ENCODE measurements around the gene AK8.

Gene AK8

DNA sequence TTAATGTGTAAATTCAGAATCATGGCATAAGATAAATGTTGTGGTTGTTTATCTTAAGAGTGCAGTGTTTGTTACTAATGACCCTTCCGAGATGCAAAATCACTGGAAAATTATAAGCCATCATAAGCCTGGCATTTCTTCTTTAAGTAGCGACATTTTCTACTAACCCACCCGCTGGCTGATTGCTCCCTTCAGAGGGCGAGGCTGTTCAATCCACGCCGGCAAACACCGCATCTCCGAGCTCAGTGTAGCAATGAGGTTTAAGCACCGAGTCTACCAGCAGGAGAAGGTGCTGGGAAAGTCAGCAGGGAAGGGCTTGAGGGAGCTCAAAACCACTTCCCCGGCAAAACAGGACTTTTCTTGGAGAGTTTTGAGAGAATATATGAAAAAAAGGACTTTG lies 52.7 kb downstream of the AK8 start:
- DNase-seq (ENCODE audit: low read depth in 2 of 2): no peak

DNA sequence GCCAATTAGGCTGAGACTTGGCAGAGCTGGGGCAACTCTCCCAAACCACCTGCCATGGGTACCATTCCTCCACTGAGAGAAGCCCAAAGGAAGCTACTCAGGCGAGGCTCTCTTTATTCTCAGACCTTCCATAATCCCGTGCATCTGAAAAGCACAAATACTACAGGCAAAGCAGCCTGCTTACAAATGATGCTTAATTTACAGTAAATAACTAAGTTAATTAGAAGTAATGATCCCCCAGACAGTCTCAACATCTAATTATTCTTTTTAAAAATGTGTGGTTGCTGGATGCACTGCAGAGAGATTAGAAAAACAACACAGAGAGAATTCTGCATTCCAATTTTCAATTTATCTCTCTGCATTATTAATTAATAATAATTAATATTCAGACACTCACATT lies 53.1 kb downstream of the AK8 start:
- no peak for DNase-seq (ENCODE audit: low read depth in 2 of 2)

DNA sequence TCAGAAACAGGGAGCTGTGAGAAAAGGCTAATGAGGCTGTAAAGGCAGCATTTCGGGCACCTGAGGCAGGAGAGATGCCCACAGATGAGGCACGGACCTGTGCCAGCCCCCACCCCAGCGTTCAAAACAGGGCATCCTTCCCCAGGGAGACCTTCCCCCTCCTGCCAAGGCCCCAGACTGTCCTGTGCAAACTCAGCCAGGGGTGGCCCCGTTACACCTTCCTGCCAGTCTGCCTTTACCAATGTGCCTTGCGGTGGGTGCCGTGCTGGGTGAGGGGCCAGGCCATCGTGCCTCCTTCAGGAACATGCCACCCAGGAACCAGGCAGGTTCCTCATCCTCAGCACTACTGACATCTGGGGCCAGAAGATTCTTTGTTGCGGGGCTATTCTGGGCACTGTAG lies 53.9 kb downstream of the AK8 start:
- DNase-seq (ENCODE audit: low read depth in 2 of 2): no peak

GRCh38 chr9:132823370-132824145 lies 54.5 kb downstream of the AK8 start:
- no peak for DNase-seq (ENCODE audit: low read depth in 2 of 2)

GRCh38 chr9:132820169-132820944 lies 57.7 kb downstream of the AK8 start:
- no peak for DNase-seq (ENCODE audit: low read depth in 2 of 2)

GRCh38 chr9:132818588-132818987 lies 59.5 kb downstream of the AK8 start:
- DNase-seq (ENCODE audit: low read depth in 2 of 2): no peak

DNA sequence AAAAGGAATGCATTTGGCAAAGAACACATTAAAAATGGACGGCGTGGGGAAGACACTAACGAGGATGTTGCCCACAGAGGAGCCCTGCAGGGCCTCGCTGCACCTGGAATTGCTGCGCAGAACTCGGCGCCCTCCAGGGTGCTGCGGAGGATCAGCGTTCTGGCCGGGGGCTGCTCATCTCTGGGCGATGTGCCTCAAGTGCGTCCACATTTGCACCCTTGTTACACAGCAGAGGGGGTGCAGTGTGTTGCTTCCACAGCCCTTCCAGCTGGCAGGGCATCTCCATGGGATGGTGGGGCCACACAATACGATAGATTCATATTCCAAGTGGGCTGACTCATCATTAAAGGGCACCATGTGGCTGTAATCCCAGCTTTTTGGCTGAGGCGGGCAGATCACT lies 63.1 kb downstream of the AK8 start:
- DNase-seq (ENCODE audit: low read depth in 2 of 2): no peak

DNA sequence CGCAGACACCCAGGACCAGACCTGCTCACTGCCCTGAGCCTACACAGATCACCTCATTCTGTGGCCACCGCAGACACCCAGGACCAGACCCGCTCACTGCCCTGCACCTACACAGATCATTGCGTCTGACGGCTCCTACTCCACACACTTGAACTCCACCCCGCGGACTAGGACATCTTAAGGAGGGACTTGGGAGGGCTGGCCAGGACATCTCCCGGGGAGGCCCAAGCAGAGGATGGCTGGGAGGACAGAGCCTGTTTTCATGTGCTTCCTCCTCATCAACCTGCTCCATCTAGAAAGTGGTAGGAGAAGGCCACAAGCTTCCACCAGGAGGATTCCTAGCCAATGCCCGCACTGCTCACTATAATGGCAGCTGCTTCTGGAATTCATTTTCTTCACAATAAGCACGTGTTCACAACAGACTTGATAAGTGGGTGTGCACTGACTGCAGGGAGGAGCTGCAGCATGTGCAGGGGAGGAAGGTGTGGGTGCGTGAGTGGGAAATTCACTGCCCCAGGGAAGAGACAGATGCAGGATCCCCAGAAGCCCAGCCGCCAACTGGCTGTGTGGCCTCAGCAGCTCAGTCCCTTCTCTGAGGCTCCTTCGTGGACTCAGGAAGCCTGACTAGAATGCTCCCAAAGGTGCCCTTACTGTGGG lies 64.8 kb downstream of the AK8 start:
- DNase-seq (ENCODE audit: low read depth in 2 of 2): no peak

GRCh38 chr9:132811985-132812384 lies 66.1 kb downstream of the AK8 start:
- DNase-seq (ENCODE audit: low read depth in 2 of 2): no peak

DNA sequence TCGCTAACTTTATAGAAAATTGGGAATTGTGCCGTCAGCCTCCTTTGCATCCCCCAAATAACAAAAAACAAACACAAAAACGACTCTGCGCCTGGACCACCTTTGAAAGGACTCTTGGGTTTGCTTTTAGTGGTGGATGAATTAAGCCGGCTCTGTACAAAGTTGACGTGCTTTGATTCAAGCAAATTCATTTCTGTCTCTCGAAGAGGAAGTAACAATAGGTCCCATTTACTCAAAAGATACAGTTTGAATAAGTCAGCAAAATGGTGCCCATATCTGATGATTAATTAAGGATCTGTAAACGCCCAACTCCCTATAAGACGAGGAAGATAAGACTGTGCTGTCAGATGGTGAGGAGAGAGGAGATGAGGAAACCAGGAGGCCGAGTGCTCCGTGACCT lies 67.8 kb downstream of the AK8 start:
- DNase-seq (ENCODE audit: low read depth in 2 of 2): no peak

- no peak for DNase-seq (ENCODE audit: low read depth in 2 of 2)
Observed at GRCh38 chr9:132809677-132810271, 68.3 kb downstream of the AK8 start.

DNA sequence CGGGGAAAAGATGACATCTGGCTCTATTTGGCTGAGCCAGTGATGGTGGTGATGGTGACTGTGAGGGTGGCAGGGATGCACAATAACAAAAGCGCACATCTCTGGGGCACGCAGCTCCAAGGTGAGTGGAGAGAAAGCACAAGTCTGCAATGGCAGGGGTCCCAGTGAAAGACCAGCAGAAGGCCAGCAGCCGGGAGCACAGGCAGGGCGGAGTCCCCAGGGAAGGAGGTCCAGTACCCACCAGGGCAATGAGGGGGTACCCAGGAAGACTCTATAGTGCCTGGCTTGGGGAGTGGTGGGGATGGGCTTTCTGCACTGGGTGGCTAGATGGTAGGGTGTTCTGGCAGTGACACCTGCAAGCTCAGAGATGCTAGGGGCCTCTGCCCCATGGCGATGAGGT lies 69.4 kb downstream of the AK8 start:
- DNase-seq (ENCODE audit: low read depth in 2 of 2): no peak

GRCh38 chr9:132806723-132807421 lies 71.2 kb downstream of the AK8 start:
- DNase-seq (ENCODE audit: low read depth in 2 of 2): no peak

DNA sequence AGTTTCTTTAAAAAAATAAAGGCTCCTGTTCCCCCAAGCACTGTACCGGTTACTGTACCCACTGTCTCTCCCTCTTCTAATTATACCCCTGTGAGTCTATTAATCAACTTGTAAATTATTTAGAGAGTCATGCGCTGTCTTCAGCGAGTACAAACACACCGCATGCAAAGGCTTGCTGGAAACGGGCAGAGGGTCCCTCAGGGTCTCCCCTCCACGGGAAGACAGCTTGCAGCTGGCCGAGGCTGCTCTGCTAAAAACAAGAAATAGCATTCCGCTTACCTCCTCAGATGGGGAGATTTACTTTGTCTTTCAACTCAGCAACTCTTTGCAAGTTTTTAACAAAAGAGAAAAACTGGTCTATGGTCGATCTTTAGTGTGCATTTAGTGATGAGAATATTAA lies 71.8 kb downstream of the AK8 start:
- DNase-seq (ENCODE audit: low read depth in 2 of 2): no peak

DNA sequence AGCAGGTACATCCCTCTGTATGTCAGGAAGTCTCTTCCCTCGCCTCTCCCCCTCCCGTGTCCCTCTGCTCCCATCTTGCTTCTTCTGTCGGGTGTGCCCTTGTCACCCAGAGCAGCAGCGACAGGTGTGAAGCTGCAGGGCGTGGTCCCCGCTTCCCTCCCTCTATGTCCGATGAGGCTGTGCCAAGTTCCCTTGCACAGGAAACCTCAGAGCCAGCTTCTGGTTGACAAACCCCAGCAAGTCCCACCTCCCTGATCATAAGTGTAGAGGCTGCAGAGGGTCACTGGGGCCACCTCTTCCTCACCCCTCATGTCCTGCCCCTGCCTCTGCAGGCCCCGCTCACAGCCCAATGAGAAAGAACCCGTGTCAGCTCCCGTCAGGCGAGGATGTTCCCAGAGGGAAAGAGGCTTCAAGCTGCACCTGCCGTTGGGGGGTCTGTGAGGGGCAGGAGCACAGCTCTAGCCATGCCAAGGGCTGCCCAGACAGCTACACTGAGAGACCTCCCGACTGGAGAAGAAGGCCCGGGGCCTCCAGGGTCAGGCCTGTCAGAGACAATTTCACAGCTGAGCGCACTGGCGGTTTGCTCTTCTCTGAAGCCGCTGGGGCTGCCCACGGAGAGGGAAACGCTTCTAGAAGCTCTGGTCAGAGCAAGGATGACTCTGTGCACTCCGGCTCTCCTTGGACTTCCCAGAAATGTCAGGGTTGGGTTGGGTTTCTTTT lies 73.3 kb downstream of the AK8 start:
- DNase-seq (ENCODE audit: low read depth in 2 of 2): no peak

DNA sequence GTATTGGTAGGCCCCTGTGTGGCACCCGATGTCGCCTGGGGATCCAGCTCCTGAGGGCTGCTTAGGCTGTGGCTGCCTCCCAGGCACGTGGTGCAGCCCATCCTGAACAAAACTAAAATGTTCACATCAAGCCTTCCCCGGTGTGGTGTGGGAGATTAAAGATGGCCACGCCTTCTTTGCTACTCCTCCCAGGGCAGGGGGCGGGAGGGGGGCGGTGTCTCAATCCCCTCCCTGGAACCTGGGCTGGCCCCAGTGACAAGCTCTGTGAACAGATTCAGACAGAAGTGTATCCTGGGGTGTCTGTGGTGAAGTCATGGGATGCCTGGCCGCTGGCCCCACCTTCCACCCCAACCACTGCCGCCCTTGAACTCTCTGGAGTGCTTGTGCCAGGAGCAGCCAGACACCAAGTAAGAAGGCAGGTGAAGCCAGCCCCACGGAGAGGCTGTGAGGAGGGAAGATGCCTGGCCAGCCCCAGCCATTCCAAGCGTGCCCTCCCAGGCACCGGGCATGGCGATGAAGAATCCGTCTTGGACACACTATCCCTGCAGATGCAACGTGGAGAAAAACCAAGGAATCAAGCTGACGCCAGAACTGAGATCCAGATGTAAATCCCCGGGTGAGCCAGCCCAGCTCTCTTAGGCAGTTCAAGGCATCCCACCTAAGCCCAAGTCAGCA lies 75.8 kb downstream of the AK8 start:
- DNase-seq (ENCODE audit: low read depth in 2 of 2): no peak

DNA sequence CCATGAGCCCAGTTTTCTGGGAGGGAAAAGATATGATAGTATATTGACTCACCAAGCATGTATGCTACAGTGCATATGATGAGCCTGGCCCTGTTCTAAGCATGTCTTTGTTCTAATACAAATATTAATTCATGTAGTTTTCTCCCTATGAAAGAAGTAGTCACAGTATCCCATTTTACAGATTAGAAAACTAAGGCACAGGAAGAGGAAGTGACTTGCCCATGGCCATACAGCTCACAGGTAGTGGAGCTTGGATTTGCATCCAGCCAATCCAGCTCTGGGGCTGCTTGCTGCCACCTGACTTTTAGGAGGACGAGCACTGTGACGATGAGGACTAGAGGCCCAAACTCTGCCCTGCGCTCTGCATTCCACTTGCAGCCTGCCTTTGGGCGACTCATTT lies 76.4 kb downstream of the AK8 start:
- no peak for DNase-seq (ENCODE audit: low read depth in 2 of 2)

DNA sequence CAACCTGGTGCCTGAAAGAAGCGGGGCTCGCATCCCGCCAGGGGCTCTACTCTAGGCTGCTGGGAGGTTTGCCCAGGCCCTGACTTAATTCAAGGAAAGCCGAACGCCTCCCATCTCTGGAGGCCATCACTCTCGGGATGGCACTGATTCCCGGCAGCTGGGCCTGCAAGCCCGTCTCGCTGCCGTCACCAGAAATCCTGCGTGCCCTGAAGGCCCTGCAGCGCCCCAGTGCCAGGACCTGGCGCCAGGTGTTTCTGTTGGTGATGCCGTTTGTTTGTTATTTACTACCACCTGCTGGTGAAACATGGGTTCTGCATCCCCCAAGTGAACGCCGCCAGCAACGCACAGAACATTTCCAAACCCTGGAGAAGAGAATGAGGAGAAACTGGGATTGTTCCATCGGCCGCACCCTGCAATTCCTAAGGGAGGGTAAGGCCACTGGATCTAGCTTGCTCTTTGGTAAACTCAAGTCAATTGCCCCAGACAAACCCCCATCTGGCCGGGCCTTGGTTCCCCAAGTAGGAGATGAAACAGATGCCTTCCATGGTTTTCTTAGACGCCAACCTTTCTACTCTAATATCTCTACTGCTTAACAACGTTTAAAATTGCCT lies 77.9 kb downstream of the AK8 start:
- peak; percentile 19 to 35 for DNase-seq (ENCODE audit: low read depth in 2 of 2)

DNA sequence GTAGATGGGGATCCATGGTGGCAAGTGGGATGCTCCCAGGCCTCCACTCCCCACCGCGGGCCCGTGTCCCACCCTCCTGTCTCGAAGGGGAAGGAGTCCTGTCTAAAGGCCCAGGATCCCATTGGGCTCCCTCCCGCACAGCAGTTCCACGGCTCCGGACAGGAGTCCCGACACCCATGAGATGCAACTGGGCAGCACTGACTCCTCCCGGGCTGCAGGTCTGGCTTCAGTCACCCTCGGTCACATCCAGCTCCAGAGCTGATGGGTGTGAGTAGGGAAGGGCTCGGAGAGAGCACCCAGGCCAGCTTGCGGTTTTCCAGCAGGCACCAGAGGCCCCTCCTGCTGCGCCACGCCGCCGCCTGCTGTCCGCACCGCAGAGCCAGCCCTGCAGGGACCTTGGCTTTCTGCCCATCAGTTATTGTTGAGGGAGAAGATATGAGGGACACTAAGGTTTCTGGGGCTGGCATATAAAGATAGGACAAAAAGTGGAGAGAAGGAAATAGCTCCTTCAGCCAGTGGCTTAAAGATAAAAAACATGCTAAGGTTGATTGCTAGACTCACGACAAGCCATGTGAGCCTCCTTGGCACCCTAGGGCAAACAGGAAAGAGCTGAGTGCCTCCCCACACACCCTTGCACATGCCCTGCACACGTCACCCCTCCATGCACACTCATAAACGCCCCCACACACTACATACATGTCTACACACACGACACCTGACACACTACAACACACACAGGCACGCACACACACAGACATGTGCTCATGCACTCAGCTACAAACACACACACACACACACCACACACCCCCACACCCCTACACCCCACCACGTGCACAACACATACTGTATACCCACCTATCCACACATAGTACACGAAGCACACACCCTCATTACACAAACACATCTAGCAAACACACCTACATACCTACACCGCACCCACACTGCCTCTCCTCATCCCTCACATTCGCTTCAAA lies 79.0 kb downstream of the AK8 start:
- no peak for DNase-seq (ENCODE audit: low read depth in 2 of 2)
